ENCODE results near the gene SCG3.
"Not testable (repeated sequence)": the region's sequence is repeated elsewhere in the genome, so short reads cannot be mapped to it uniquely, and the experiment has no call there.

GRCh38 chr15:51655401-51656057, 25.8 kb upstream of the SCG3 start:
- not testable (repeated sequence) for TF ChIP-seq CTCF (conservative IDR thresholded peaks at IDR 0.05; ENCODE audit: low read depth, low read length); EZH2phosphoT487 (IDR thresholded peaks at IDR 0.05; ENCODE audit: borderline replicate concordance, low read length)

Data from PC-3 (cell line).